Sigmoid colon (tissue), 4 donors: Measurements from ENCODE around the gene GDPD5.

Experiments
- POLR2A ChIP-seq, 2 donors: fragments of 450-650 bp; IDR thresholded peaks; one replicate each; pipeline ENCODE4 v1.6.1; 2016; ENCODE audit warnings: antibody characterized with exemption in 2 of 2, mild to moderate bottlenecking in 2 of 2, moderate library complexity in 2 of 2
- POLR2AphosphoS5 ChIP-seq, 4 donors: sonication (generic); formaldehyde crosslinking; IDR thresholded peaks; one replicate each; pipeline ENCODE4 v1.6.1; 2017; ENCODE audit warnings: antibody characterized with exemption in 4 of 4
- TF ChIP-seq, protein P1 (sequence below), 4 experiments: fragments of 450-650 bp in 3 of 4; fragments of 200-600 bp in 1 of 4; IDR thresholded peaks; one replicate each; pipeline ENCODE4 v1.5.1; 2016 to 2019; ENCODE audit warnings: antibody characterized with exemption in 4 of 4, mild to moderate bottlenecking in 3 of 4, moderate library complexity in 2 of 4

DNA sequence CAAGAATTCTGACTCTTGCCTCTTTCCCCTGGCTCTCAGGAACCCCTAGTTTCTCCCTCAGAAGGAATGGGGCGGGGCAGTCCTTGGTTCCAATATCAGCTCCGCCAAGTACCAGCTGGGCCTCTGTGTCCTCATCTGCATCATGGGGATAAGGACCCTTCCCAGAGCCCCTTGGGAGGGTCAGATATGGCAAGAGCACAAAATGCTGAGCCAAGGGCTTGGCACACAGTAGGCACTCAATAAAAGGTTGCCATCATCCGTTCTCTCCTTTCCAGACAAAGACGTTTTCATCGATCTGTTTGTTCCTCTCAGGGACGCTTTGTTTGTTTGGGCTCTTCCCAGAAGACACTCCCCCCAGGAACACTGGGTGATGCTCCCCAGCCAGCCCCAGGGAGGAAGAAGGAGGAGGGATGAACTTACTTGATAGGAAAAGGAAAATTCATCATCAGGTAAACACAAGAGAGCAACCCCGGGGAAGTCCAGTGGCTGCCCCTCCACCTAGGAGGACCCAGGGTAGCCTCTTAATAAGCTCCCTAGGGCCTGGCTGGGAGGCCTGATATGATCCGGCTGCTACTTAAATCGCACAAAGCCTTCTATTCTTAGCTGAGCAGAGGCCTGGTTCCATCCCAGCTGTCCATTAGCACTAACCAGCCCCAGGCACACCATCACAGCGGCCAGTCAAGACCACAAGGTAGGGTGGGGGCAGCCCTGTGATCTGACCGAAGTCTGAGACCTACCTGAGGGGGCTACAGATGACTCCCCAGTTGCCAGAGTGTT is 19.6 kb downstream of the GDPD5 start:
- TF ChIP-seq POLR2AphosphoS5 (IDR thresholded peaks at IDR 0.05) (peak in 1 of 4 donors; percentile 19), POLR2A (IDR thresholded peaks at IDR 0.05) (no peak)
- TF ChIP-seq, protein P1, sequence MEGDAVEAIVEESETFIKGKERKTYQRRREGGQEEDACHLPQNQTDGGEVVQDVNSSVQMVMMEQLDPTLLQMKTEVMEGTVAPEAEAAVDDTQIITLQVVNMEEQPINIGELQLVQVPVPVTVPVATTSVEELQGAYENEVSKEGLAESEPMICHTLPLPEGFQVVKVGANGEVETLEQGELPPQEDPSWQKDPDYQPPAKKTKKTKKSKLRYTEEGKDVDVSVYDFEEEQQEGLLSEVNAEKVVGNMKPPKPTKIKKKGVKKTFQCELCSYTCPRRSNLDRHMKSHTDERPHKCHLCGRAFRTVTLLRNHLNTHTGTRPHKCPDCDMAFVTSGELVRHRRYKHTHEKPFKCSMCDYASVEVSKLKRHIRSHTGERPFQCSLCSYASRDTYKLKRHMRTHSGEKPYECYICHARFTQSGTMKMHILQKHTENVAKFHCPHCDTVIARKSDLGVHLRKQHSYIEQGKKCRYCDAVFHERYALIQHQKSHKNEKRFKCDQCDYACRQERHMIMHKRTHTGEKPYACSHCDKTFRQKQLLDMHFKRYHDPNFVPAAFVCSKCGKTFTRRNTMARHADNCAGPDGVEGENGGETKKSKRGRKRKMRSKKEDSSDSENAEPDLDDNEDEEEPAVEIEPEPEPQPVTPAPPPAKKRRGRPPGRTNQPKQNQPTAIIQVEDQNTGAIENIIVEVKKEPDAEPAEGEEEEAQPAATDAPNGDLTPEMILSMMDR (IDR thresholded peaks at IDR 0.05), result no peak
